Neural cell (in vitro differentiated cells): ENCODE results near the gene RRBP1.

Experiments used
- EP300 ChIP-seq: fragments of 450-650 bp; conservative IDR thresholded peaks from 2 replicates; pipeline ENCODE4 v1.6.1; 2014; ENCODE audit warnings: antibody characterized with exemption, mild to moderate bottlenecking, moderate library complexity; ENCODE audit not compliant: poor library complexity, severe bottlenecking
- REST ChIP-seq: IDR thresholded peaks from 2 replicates; pipeline ENCODE4 v1.6.1; 2012; ENCODE audit warnings: borderline replicate concordance
- TF ChIP-seq, protein P1 (sequence below): fragments of 450-650 bp; IDR thresholded peaks from 2 replicates; pipeline ENCODE4 v1.5.1; 2014; ENCODE audit warnings: antibody characterized with exemption, mild to moderate bottlenecking, moderate library complexity; ENCODE audit not compliant: poor library complexity, severe bottlenecking

DNA sequence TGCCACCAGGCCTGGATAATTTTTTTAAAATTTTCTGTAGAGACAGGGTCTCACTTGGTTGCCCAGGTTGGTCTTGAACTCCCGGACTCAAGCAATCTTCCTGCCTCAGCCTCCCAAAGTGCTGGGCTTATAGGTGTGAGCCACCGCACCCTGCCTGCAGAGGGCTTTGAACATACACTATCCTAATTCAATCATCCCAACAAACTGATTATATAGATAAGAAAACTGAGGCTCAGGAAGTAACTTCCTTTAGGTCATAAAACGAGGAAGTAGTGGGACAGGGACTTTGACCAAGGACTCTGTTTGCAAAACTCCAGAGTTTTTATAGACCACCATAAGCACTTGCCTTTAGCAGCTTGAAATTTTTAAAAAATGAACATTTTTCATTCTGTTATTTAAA lies 12.7 kb upstream of the RRBP1 start:
- TF ChIP-seq, protein P1, sequence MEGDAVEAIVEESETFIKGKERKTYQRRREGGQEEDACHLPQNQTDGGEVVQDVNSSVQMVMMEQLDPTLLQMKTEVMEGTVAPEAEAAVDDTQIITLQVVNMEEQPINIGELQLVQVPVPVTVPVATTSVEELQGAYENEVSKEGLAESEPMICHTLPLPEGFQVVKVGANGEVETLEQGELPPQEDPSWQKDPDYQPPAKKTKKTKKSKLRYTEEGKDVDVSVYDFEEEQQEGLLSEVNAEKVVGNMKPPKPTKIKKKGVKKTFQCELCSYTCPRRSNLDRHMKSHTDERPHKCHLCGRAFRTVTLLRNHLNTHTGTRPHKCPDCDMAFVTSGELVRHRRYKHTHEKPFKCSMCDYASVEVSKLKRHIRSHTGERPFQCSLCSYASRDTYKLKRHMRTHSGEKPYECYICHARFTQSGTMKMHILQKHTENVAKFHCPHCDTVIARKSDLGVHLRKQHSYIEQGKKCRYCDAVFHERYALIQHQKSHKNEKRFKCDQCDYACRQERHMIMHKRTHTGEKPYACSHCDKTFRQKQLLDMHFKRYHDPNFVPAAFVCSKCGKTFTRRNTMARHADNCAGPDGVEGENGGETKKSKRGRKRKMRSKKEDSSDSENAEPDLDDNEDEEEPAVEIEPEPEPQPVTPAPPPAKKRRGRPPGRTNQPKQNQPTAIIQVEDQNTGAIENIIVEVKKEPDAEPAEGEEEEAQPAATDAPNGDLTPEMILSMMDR: no peak
- TF ChIP-seq REST: no peak
- no peak for TF ChIP-seq EP300
